NCI-H2029 treated with DMSO at 0.1 percent for 48 hours (cell line): ENCODE data around the gene LTBP4.

Experiments used
- DNase-seq: peaks from one replicate; lab custom pipeline; 2025; lab: John Stamatoyannopoulos, UW

Gene LTBP4

DNA sequence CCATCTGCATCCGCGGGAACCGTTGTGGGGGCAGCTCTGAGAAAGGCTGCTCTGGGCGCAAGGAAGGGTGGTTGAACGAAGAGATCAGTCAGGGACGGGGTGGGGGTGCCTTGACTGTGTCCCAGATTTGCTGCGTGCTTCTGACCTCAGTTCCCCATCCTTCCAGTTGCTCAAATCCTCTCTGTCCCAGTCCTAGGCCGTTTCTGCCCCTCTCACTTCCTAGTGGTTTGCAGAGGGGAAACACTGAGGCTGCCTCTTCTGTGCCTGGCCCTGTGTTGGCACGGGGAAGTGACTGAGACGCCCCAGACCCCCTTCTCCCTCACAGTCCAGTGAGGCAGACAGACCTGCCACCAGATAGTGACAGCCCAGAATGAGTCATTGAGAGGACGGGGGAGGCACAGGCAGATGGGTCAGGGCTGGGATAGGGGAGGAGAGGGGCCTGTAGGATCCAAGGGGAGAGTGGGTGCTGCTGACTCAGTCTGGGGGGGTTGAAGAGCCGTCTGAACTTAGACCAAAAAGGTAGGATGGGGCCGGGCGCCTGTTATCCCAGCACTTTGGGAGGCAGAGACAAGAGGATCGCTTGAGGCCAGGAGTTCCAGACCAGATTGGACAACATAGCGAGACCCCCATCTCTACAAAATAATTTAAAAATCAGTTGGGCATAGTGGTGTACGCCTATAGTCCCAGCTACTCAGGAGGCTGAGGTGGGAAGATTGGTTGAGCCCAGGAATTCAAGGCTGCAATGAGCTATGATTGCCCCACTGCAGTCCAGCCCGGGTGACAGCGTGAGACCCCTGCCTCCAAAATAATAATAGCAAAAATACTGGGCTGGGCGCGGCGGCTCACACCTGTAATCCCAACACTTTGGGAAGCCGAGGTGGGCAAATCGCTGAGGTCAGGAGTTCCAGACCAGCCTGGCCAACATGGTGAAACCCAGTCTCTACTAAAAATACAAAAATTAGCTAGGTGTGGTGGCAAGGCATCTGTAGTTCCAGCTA lies 62.8 kb downstream of the LTBP4 start:
- DNase-seq = no peak

DNA sequence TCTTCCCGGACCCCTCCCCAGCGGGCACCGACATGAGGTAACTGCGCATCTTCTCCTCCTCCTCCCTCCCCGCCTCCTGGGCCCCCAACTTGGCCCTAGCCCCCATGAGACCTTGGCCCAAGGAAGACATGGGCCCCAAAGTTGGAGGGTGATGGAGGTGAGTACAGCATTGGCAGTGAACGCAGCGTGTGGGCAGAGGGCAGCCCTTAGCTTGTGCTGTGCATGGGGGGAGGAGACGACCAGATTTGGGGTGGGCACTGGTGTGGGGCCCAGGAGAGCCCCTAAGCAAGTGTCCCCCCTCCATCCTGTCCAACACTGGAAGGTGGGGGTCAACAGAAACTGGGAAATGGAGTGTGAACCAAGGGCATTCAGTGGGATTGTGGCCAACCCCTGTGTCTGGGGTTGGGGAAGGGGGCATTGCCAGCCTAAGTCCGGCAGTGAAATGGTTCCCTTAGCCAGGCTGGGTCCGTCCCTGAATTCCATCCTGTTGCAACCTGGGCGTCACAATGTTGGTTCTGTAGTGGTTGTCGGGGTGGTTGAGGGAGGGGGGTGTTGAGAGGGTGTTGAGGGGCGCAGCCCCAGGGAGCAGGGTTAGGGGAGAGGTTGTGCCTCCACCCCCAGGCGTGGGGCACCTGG lies 65.8 kb downstream of the LTBP4 start:
- no peak for DNase-seq

GRCh38 chr19:40667602-40668001 lies 66.4 kb downstream of the LTBP4 start:
- no peak for DNase-seq

GRCh38 chr19:40668991-40669614 lies 67.9 kb downstream of the LTBP4 start:
- no peak for DNase-seq

DNA sequence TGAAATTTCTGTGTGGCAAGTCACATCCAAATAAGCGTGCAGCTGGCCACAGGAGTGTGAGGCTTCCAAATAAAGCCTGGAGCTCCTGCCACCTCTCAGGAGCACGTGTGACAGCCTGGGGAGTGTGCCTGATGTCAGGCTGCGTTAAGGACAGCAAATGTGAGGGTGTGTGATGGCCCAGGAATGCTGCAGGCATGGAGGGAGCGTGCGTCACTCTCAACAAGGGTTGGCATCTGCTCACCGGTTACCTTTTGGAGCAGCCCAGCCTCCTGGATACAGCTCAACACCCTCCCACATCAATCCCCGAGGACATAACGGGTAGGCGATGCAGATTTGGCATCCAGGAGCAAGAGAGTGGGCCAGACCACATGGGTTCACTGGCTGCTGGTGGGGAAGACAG lies 70.2 kb downstream of the LTBP4 start:
- no peak for DNase-seq

DNA sequence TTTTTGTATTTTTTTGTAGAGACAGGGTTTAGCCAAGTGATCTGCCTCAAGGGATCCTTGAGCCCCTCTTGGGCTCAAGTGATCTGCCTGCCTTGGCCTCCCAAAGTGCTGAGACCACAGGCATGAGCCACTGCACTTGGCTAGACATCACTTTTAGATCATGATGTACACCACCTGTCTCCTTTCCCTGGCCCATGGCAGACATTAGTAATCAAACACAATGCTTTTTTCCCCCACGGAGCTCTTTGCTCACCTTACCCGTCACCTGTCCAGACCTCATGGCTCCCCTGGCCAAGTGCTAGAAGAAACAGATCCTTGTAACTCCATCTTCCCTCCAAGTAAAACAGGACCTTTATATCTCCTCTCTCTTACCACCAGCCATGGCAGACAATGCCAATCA lies 70.9 kb downstream of the LTBP4 start:
- no peak for DNase-seq

DNA sequence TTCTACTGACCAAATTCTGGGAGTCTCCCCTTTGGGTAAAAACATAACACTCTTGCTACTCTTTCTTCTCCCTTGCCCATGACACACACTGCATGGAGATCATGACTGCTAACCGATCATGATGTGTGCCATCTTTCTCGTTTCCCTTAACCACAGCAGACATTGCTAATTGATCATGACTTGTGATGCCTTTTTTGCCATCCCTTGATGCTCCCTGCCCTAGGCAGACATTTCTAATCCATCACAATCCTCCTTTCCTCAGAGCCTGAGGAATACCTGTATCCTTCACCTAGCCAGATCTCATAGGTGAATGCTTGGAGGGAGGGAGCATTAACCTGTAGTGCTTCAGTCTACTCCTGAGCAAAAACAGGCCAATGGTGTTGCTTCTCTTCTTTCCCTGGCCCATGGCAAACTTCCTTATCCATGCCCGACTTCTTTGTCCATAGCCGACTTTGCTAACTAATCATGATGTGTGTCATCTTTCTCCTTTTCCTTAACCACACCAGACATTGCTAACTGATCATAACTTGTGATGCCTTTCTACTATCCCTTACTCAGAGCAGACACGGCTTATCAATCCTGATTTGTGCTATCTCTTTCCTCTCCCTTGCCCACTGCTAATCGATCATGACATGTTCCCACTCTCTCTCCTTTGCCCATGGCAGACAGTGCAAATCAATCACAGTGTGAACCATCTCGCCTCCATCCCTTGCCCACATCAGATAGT lies 71.6 kb downstream of the LTBP4 start:
- no peak for DNase-seq

- DNase-seq = no peak
These were observed 72.2 kb downstream of the LTBP4 start for GRCh38 chr19:40673397-40673796.

DNA sequence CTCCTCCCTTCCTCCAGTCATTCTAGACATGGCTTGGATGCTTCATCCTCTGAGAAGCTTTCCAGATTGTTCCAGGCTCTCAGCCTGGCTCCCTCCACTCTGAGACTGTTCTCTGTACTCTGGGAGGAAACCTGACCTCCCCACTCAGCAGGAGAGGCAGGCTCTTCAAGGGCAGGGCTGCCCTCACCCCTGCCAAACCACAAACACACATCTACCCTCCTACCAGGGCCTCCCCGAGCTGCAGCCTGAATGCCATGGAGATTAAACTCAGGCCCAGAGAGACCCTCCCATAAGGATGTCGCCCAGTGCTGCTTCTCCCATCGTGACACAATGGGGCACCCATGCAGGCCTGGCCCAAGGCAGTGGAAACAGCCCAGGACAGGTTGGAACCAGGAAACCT lies 73.1 kb downstream of the LTBP4 start:
- DNase-seq = peak; percentile 80

GRCh38 chr19:40677156-40677555 lies 76.0 kb downstream of the LTBP4 start:
- no peak for DNase-seq
